HepG2 (cell line): ENCODE results near the gene SLC35B2. TPM values are rescaled to one million over a fixed set of nuclear protein-coding genes. Genes with fewer than 3 reads are reported as not detected.

Experiments used
- ELF1 ChIP-seq: sonication (generic); formaldehyde crosslinking; IDR thresholded peaks from 2 replicates; pipeline ENCODE4 v1.4.0; 2020; ENCODE audit warnings: missing genetic modification reagents
- FOXA3 ChIP-seq: IDR thresholded peaks from 2 replicates; pipeline ENCODE4 v1.6.1; 2016; ENCODE audit warnings: missing genetic modification reagents, missing compliant biosample characterization
- MYNN ChIP-seq: sonication (generic); formaldehyde crosslinking; IDR thresholded peaks from 2 replicates; pipeline ENCODE4 v1.4.0; 2020; ENCODE audit warnings: mild to moderate bottlenecking, low read depth, missing genetic modification reagents
- POGZ ChIP-seq: sonication (generic); formaldehyde crosslinking; IDR thresholded peaks from 2 replicates; pipeline ENCODE4 v1.4.0; 2020; ENCODE audit warnings: mild to moderate bottlenecking, missing genetic modification reagents
- RFX1 ChIP-seq: fragments of 450-650 bp; IDR thresholded peaks from 2 replicates; pipeline ENCODE4 v1.6.1; 2017
- SIN3A ChIP-seq: IDR thresholded peaks from 2 replicates; pipeline ENCODE4 v1.6.1; 2011; ENCODE audit warnings: low read depth, mild to moderate bottlenecking, control low read depth, low read length, borderline replicate concordance
- SKI ChIP-seq: fragments of 450-650 bp; IDR thresholded peaks from one replicate; pipeline ENCODE4 v1.6.1; 2018; ENCODE audit warnings: mild to moderate bottlenecking; ENCODE audit not compliant: partially characterized antibody
- SPEN ChIP-seq: sonication (generic); formaldehyde crosslinking; IDR thresholded peaks from 2 replicates; pipeline ENCODE4 v1.5.1; 2020; ENCODE audit warnings: low read depth, mild to moderate bottlenecking, missing genetic modification reagents
- ZNF207 ChIP-seq: fragments of 450-650 bp; IDR thresholded peaks from 2 replicates; pipeline ENCODE4 v1.6.1; 2016; ENCODE audit warnings: antibody characterized with exemption, borderline replicate concordance
- ZNF274 ChIP-seq: sonication (generic); formaldehyde crosslinking; IDR thresholded peaks from 2 replicates; pipeline ENCODE4 v1.5.1; 2020; ENCODE audit warnings: mild to moderate bottlenecking, missing genetic modification reagents
- polyA plus RNA-seq, 8 experiments: library from polyadenylated mRNA; depleted of rRNA in 3 of 8; stranded (reverse) in 7 of 8; unstranded in 1 of 8; fragments of >200 nt; fragmentation: Illumina TruSeq in 4 of 8; extraction: Trizol in 4 of 8; gene quantifications; 2 replicates each; pipeline versions ENCODE4 v1.2.1 to v1.2.3, GENCODE V29; 2011 to 2016; ENCODE audit warnings: low read depth in 4 of 8, missing spikeins in 1 of 8, mixed read lengths in 1 of 8; ENCODE audit not compliant: insufficient read depth in 1 of 8
- total RNA-seq, 5 experiments: library from RNA; depleted of rRNA; stranded (reverse); fragments of >200 nt; fragmentation: Illumina TruSeq; extraction: Trizol; gene quantifications; 2 replicates each; pipeline ENCODE4 v1.2.3, GENCODE V29; 2016; ENCODE audit warnings: low read depth in 1 of 5
- TF ChIP-seq, protein P1 (sequence below): IDR thresholded peaks from 2 replicates; pipeline ENCODE4 v1.6.1; 2016
- TF ChIP-seq, protein P2 (sequence below): sonication (generic); formaldehyde crosslinking; IDR thresholded peaks from 2 replicates; pipeline ENCODE4 v1.4.0; 2020; ENCODE audit warnings: missing genetic modification reagents; ENCODE audit errors: not compliant biosample characterization
- TF ChIP-seq, protein P3 (sequence below): sonication (generic); formaldehyde crosslinking; IDR thresholded peaks from 2 replicates; pipeline ENCODE4 v1.4.0; 2020; ENCODE audit warnings: missing genetic modification reagents, mild to moderate bottlenecking, borderline replicate concordance
- TF ChIP-seq, protein P4 (sequence below): sonication (generic); formaldehyde crosslinking; conservative IDR thresholded peaks from 2 replicates; pipeline ENCODE4 v1.8.0; 2022; ENCODE audit warnings: low read depth, missing genetic modification reagents
- TF ChIP-seq, protein P5 (sequence below): IDR thresholded peaks from 2 replicates; pipeline ENCODE4 v1.6.1; 2016; ENCODE audit warnings: low read depth, missing genetic modification reagents, missing compliant biosample characterization
- TF ChIP-seq, protein P6 (sequence below): sonication (generic); formaldehyde crosslinking; IDR thresholded peaks from 2 replicates; pipeline ENCODE4 v1.4.0; 2020; ENCODE audit warnings: mild to moderate bottlenecking, missing genetic modification reagents, borderline replicate concordance

Gene SLC35B2
- total and polyA plus RNA-seq, 2 of the 13 experiments (the other 11 are each of a cell fraction or from before 2014, with no cell fraction given) = 61.1 to 148 TPM

DNA sequence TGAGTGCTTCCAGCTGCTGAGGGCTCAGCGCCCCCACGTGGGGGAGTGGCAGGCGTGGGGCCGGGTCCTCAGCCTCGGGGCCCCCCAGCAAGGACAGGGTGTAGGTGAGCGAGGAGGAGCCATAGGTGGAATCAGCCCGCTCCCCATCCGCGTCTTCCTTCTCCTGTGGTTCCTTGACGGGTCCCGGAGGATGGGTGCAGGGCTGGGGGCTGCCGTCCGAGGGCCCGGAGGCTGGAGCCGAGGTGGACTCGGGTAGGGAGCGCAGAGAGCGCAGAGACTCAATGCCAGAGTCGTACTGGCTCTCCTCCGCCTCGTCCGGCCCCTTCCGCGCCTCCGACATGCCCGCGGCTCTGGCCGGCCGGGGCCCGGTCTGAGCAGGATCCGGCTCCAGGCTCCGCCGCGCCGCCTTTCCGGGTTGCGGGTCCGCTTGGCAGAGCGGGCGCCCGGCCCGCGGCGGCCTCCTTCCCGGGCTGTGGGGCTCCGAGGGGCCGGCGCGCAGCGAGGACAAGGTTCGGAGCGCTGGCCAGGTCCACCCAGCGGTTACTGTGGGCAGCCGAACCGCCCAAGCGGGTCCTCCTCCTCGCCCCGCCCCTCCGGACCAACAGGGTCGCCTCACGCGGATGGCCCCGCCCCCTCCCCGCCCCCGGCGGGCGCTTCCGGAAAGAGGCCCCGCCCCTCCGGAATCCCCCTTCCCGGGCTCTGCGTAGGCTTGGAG lies 7.8 kb upstream of the SLC35B2 start, which contains the start of gene NFKBIE (continued):
- no peak for TF ChIP-seq MYNN
- peak; percentile 62 for TF ChIP-seq ZNF274
- no peak for TF ChIP-seq ZNF207
- TF ChIP-seq, protein P1, sequence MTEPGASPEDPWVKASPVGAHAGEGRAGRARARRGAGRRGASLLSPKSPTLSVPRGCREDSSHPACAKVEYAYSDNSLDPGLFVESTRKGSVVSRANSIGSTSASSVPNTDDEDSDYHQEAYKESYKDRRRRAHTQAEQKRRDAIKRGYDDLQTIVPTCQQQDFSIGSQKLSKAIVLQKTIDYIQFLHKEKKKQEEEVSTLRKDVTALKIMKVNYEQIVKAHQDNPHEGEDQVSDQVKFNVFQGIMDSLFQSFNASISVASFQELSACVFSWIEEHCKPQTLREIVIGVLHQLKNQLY = no peak
- TF ChIP-seq, protein P2, sequence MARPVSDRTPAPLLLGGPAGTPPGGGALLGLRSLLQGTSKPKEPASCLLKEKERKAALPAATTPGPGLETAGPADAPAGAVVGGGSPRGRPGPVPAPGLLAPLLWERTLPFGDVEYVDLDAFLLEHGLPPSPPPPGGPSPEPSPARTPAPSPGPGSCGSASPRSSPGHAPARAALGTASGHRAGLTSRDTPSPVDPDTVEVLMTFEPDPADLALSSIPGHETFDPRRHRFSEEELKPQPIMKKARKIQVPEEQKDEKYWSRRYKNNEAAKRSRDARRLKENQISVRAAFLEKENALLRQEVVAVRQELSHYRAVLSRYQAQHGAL = no peak
- TF ChIP-seq, protein P3, sequence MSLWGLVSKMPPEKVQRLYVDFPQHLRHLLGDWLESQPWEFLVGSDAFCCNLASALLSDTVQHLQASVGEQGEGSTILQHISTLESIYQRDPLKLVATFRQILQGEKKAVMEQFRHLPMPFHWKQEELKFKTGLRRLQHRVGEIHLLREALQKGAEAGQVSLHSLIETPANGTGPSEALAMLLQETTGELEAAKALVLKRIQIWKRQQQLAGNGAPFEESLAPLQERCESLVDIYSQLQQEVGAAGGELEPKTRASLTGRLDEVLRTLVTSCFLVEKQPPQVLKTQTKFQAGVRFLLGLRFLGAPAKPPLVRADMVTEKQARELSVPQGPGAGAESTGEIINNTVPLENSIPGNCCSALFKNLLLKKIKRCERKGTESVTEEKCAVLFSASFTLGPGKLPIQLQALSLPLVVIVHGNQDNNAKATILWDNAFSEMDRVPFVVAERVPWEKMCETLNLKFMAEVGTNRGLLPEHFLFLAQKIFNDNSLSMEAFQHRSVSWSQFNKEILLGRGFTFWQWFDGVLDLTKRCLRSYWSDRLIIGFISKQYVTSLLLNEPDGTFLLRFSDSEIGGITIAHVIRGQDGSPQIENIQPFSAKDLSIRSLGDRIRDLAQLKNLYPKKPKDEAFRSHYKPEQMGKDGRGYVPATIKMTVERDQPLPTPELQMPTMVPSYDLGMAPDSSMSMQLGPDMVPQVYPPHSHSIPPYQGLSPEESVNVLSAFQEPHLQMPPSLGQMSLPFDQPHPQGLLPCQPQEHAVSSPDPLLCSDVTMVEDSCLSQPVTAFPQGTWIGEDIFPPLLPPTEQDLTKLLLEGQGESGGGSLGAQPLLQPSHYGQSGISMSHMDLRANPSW (CRISPR knock-in tag) = no peak
- peak; percentile 15; the same call in 1 of the 2 replicates for TF ChIP-seq FOXA3 (CRISPR knock-in tag)
- TF ChIP-seq SIN3A = peak; percentile 85; the same call in 1 of the 2 replicates
- TF ChIP-seq SPEN (CRISPR knock-in tag) = peak; percentile 62; the same call in 1 of the 2 replicates
- TF ChIP-seq, protein P4, sequence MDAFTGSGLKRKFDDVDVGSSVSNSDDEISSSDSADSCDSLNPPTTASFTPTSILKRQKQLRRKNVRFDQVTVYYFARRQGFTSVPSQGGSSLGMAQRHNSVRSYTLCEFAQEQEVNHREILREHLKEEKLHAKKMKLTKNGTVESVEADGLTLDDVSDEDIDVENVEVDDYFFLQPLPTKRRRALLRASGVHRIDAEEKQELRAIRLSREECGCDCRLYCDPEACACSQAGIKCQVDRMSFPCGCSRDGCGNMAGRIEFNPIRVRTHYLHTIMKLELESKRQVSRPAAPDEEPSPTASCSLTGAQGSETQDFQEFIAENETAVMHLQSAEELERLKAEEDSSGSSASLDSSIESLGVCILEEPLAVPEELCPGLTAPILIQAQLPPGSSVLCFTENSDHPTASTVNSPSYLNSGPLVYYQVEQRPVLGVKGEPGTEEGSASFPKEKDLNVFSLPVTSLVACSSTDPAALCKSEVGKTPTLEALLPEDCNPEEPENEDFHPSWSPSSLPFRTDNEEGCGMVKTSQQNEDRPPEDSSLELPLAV (CRISPR knock-in tag) = no peak
- TF ChIP-seq, protein P5, sequence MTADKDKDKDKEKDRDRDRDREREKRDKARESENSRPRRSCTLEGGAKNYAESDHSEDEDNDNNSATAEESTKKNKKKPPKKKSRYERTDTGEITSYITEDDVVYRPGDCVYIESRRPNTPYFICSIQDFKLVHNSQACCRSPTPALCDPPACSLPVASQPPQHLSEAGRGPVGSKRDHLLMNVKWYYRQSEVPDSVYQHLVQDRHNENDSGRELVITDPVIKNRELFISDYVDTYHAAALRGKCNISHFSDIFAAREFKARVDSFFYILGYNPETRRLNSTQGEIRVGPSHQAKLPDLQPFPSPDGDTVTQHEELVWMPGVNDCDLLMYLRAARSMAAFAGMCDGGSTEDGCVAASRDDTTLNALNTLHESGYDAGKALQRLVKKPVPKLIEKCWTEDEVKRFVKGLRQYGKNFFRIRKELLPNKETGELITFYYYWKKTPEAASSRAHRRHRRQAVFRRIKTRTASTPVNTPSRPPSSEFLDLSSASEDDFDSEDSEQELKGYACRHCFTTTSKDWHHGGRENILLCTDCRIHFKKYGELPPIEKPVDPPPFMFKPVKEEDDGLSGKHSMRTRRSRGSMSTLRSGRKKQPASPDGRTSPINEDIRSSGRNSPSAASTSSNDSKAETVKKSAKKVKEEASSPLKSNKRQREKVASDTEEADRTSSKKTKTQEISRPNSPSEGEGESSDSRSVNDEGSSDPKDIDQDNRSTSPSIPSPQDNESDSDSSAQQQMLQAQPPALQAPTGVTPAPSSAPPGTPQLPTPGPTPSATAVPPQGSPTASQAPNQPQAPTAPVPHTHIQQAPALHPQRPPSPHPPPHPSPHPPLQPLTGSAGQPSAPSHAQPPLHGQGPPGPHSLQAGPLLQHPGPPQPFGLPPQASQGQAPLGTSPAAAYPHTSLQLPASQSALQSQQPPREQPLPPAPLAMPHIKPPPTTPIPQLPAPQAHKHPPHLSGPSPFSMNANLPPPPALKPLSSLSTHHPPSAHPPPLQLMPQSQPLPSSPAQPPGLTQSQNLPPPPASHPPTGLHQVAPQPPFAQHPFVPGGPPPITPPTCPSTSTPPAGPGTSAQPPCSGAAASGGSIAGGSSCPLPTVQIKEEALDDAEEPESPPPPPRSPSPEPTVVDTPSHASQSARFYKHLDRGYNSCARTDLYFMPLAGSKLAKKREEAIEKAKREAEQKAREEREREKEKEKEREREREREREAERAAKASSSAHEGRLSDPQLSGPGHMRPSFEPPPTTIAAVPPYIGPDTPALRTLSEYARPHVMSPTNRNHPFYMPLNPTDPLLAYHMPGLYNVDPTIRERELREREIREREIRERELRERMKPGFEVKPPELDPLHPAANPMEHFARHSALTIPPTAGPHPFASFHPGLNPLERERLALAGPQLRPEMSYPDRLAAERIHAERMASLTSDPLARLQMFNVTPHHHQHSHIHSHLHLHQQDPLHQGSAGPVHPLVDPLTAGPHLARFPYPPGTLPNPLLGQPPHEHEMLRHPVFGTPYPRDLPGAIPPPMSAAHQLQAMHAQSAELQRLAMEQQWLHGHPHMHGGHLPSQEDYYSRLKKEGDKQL (CRISPR knock-in tag) = no peak
- TF ChIP-seq RFX1 = no peak
- TF ChIP-seq ELF1 (CRISPR knock-in tag) = peak; percentile 83
- TF ChIP-seq, protein P6, sequence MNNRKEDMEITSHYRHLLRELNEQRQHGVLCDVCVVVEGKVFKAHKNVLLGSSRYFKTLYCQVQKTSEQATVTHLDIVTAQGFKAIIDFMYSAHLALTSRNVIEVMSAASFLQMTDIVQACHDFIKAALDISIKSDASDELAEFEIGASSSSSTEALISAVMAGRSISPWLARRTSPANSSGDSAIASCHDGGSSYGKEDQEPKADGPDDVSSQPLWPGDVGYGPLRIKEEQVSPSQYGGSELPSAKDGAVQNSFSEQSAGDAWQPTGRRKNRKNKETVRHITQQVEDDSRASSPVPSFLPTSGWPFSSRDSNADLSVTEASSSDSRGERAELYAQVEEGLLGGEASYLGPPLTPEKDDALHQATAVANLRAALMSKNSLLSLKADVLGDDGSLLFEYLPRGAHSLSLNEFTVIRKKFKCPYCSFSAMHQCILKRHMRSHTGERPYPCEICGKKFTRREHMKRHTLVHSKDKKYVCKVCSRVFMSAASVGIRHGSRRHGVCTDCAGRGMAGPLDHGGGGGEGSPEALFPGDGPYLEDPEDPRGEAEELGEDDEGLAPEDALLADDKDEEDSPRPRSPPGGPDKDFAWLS (CRISPR knock-in tag) = no peak
- TF ChIP-seq SKI = peak; percentile 10
- TF ChIP-seq POGZ (CRISPR knock-in tag) = no peak
